Measurements from ENCODE around the gene SBSN. TPM values are rescaled to one million over a fixed set of nuclear protein-coding genes. Genes with fewer than 3 reads are reported as not detected.

Gene SBSN
- polyA plus RNA-seq, 2 of the 4 experiments (the other 2 are of a cell fraction) = 0.28 to 1.1 TPM

DNA sequence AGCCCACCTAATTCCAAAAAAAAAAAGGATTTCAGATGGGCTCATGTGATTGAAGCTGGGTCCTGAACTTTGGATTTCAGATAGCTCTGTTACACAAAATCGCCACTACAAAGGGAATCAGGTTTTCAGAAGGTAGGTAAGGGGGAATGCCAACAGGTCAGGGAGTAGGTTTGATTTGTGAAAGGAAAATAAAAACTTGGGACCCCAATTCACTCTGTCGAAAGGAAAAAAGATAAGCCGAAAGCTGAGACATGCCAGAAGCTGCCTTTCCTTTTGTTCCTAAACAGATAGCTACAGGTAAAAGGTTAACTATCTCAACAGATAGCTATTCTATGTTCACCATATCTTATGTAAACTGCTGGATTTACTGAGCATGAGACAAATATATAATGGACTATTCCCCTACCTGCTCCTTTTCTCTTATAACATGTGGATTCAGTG is 41.8 kb downstream of the SBSN start:
- H3K4me3 ChIP-seq = no peak overlapping the region
- H3K4me2 ChIP-seq = no peak overlapping the region
- TF ChIP-seq ZC3H11A (IDR thresholded peaks at IDR 0.05) (no peak), ZFP36 (IDR thresholded peaks at IDR 0.05; ENCODE audit: borderline replicate concordance, partially characterized antibody) (no peak), HDAC2 (IDR thresholded peaks at IDR 0.05) (no peak), MAZ (IDR thresholded peaks at IDR 0.05; ENCODE audit: borderline replicate concordance, low read depth, low read length) (no peak), CEBPB (IDR thresholded peaks at IDR 0.05) (no peak), HEYL (CRISPR knock-in tag; IDR thresholded peaks at IDR 0.05) (no peak), GATA3 (IDR thresholded peaks at IDR 0.05; ENCODE audit: borderline replicate concordance) (no peak), JUN (IDR thresholded peaks at IDR 0.05) (no peak), HOXB13 (CRISPR knock-in tag; IDR thresholded peaks at IDR 0.05; ENCODE audit: low read depth) (no peak), EHMT2 (IDR thresholded peaks at IDR 0.05; ENCODE audit: low read depth) (no peak), RAD21 (conservative IDR thresholded peaks at IDR 0.05 in 1 of 2, IDR thresholded peaks at IDR 0.05 in 1 of 2) (no peak), MYC (IDR thresholded peaks at IDR 0.05; ENCODE audit: borderline replicate concordance, low read length) (no peak), POLR2AphosphoS2 (conservative IDR thresholded peaks at IDR 0.05; ENCODE audit: low read length) (no peak), TFCP2L1 (CRISPR knock-in tag; IDR thresholded peaks at IDR 0.05) (no peak), EHF (CRISPR knock-in tag; IDR thresholded peaks at IDR 0.05) (no peak)
- TF ChIP-seq, protein P1, sequence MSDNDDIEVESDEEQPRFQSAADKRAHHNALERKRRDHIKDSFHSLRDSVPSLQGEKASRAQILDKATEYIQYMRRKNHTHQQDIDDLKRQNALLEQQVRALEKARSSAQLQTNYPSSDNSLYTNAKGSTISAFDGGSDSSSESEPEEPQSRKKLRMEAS (IDR thresholded peaks at IDR 0.05) = no peak
- TF ChIP-seq, protein P2, sequence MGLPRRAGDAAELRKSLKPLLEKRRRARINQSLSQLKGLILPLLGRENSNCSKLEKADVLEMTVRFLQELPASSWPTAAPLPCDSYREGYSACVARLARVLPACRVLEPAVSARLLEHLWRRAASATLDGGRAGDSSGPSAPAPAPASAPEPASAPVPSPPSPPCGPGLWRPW (IDR thresholded peaks at IDR 0.05) = no peak
- no peak overlapping the region for H3K27ac ChIP-seq
- peaks cover 4% of the 10 kb centered on the region; the same call in 1 of the 3 replicates for H3K9me3 ChIP-seq
- DNase-seq (ENCODE audit: low read depth in 1 of 2, low spot score in 1 of 2) = no peak
- ATAC-seq = no peak
- H3K4me1 ChIP-seq = no peaks in the 10 kb centered on the region
- ChIA-PET CTCF (interaction anchor here (0.9 to 8.6 kb wide), 11 partner anchors 8 to 473 kb away, joined by 3 to 86 read pairs (median 10); no protein-coding TSS in a partner anchor), POLR2A (interaction anchor here (0.6 kb wide), 1 partner anchor 258 kb away, joined by 3 read pairs; the partner anchor contains the start of gene FAM187B)
- 75% methylated on average over 3 of the region's 3 CpGs for WGBS (ENCODE audit: missing lambda C conversion rate)
- FAIRE-seq = no peak

- H3K4me1 ChIP-seq = no peaks in the 10 kb centered on the region
- CTCF ChIA-PET = interaction anchor here (0.6 to 8.6 kb wide), 5 partner anchors 11 to 131 kb away, joined by 3 to 86 read pairs (median 5); no protein-coding TSS in a partner anchor
- POLR2A ChIA-PET = no interaction called here
- no peak overlapping the region for H3K4me2 ChIP-seq
- H3K9me3 ChIP-seq = peaks cover 4% of the 10 kb centered on the region; the same call in 1 of the 3 replicates
- TF ChIP-seq ZFP36 (IDR thresholded peaks at IDR 0.05; ENCODE audit: borderline replicate concordance, partially characterized antibody) (no peak), KDM1A (IDR thresholded peaks at IDR 0.05; ENCODE audit: low read depth) (no peak), RARB (CRISPR knock-in tag; IDR thresholded peaks at IDR 0.05) (no peak), EP300 (IDR thresholded peaks at IDR 0.05) (no peak), E2F6 (IDR thresholded peaks at IDR 0.05; ENCODE audit: borderline replicate concordance, low read depth) (no peak), EHMT2 (IDR thresholded peaks at IDR 0.05; ENCODE audit: low read depth) (no peak), JUNB (IDR thresholded peaks at IDR 0.05) (no peak), PBX3 (IDR thresholded peaks at IDR 0.05) (no peak)
- TF ChIP-seq, protein P3, sequence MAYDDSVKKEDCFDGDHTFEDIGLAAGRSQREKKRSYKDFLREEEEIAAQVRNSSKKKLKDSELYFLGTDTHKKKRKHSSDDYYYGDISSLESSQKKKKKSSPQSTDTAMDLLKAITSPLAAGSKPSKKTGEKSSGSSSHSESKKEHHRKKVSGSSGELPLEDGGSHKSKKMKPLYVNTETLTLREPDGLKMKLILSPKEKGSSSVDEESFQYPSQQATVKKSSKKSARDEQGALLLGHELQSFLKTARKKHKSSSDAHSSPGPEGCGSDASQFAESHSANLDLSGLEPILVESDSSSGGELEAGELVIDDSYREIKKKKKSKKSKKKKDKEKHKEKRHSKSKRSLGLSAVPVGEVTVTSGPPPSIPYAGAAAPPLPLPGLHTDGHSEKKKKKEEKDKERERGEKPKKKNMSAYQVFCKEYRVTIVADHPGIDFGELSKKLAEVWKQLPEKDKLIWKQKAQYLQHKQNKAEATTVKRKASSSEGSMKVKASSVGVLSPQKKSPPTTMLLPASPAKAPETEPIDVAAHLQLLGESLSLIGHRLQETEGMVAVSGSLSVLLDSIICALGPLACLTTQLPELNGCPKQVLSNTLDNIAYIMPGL (CRISPR knock-in tag; IDR thresholded peaks at IDR 0.05; ENCODE audit: borderline replicate concordance) = no peak
- FAIRE-seq (peak; percentile 85), ATAC-seq (no peak), DNase-seq (ENCODE audit: low read depth in 1 of 2, low spot score in 1 of 2) (no peak)
- H3K4me3 ChIP-seq = no peak overlapping the region
- no peak overlapping the region for H3K27ac ChIP-seq
- WGBS (ENCODE audit: missing lambda C conversion rate) = 46% methylated on average over 7 of the region's 7 CpGs
These were observed 43.7 kb downstream of the SBSN start for GRCh38 chr19:35484252-35485036.

Data from A549 (cell line).